Fibroblast of pulmonary artery (primary cell): ENCODE data around the gene LYPD5.
A peak's percentile ranks its signal among the peaks of the same experiment; 100 is the strongest.
"Not testable (repeated sequence)": the region's sequence is repeated elsewhere in the genome, so short reads cannot be mapped to it uniquely, and the experiment has no call there.

ENCODE experiments used
- DNase-seq: peaks from one replicate; pipeline ENCODE4 v3.0.0-alpha.2; 2010; ENCODE audit warnings: low read depth
- H3K4me3 ChIP-seq: replicated peaks from 2 replicates; pipeline ENCODE4 v1.5.1; 2011; ENCODE audit warnings: low read depth, mild to moderate bottlenecking, control low read depth, low read length, moderate library complexity
- CTCF ChIP-seq: IDR thresholded peaks from 2 replicates; pipeline ENCODE4 v1.5.1; 2011; ENCODE audit warnings: mild to moderate bottlenecking, control low read depth, low read length, inconsistent platforms; ENCODE audit errors: missing control alignments

LYPD5 gene

GRCh38 chr19:43768273-43769050 lies 33.8 kb downstream of the LYPD5 start:
- no peak overlapping the region for H3K4me3 ChIP-seq
- DNase-seq, result no peak
- no peak for TF ChIP-seq CTCF

DNA sequence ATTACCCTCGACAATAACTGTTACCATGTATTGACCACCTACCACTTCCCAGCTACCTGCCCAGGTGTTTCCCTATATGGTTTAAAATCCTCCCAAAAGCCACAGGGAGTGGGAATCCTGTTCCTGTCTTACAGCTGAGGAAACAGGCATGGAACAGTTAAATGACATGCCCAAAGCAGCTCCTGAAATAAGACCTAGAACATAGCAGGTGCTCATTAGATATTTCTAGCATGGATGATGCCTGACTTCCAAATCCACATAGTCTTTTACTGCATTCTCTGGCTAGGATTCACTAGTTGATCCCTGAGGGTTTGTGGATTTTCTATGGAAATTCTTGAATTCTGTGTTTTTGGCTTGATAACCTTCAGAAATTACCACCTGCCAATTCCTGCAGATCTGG lies 34.4 kb downstream of the LYPD5 start:
- no peak overlapping the region for H3K4me3 ChIP-seq
- DNase-seq, result no peak
- no peak for TF ChIP-seq CTCF

- H3K4me3 ChIP-seq, result no peak overlapping the region
- TF ChIP-seq CTCF, result no peak
- DNase-seq, result no peak
Measured at GRCh38 chr19:43767316-43767715, 34.9 kb downstream of the LYPD5 start.

- TF ChIP-seq CTCF, result no peak
- DNase-seq, result no peak
- H3K4me3 ChIP-seq, result no peak overlapping the region
Measured at GRCh38 chr19:43766755-43767043, 35.5 kb downstream of the LYPD5 start.

GRCh38 chr19:43765109-43765876 lies 37.0 kb downstream of the LYPD5 start:
- peak; percentile 89 for DNase-seq
- no peak for TF ChIP-seq CTCF
- no peak overlapping the region for H3K4me3 ChIP-seq

- TF ChIP-seq CTCF, result peak; percentile 1
- not testable (repeated sequence) for DNase-seq, H3K4me3 ChIP-seq
Measured at GRCh38 chr19:43764684-43765083, 37.6 kb downstream of the LYPD5 start.
